Breast epithelium (tissue), 3 donors: Measurements from ENCODE around the gene WDR93.

Experiments used
- CTCF ChIP-seq, 3 donors: fragments of 450-650 bp; IDR thresholded peaks; one replicate each; pipeline ENCODE4 v1.5.1; 2016 to 2017; ENCODE audit warnings: antibody characterized with exemption in 3 of 3, mild to moderate bottlenecking in 3 of 3, moderate library complexity in 3 of 3
- POLR2A ChIP-seq: fragments of 450-650 bp; IDR thresholded peaks from one replicate; pipeline ENCODE4 v1.6.1; 2016; ENCODE audit warnings: antibody characterized with exemption, mild to moderate bottlenecking, moderate library complexity

- TF ChIP-seq POLR2A, result no peak
- TF ChIP-seq CTCF (IDR thresholded peaks at IDR 0.05), result no peak
Measured at GRCh38 chr15:89669309-89669865, 21.2 kb upstream of the WDR93 start.
